Measurements from ENCODE around the gene ASCL1. TPM values are rescaled to one million over a fixed set of nuclear protein-coding genes. Genes with fewer than 3 reads are reported as not detected.
A peak's percentile ranks its signal among the peaks of the same experiment; 100 is the strongest.

ASCL1 gene
- total RNA-seq, 4 donors from 2014 or later: 0.15 to 0.54 TPM; not detected in 2

DNA sequence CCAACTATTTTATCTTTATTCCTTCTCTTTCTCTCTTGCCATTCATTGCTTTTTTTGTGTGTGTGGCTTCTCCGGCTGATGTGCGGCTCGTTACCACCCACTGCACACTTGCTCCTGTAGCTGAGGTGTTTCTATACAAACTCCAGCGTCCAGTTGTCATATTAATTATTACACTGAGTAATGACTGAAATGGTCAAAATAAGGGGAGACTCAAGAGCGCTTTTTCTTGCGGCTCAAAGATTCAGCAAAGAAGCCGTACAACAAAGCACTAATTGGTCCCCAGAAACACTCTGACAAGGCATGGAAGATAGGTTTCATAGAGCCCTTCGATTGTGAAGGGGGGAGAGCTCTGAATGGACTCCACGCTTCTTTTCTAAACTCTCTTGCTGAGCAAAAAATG is 5.6 kb upstream of the ASCL1 start:
- Histone ChIP-seq H3K27ac (no peak overlapping the region), H3K4me3 (no peak overlapping the region), H3K27me3 (peaks cover 97% of the 10 kb centered on the region), H3K9me3 (no peaks in the 10 kb centered on the region), H3K4me1 (peaks cover 0 to 18% (median 0%) of the 10 kb centered on the region in 3 donors), H3K36me3 (no peaks in the 10 kb centered on the region)
- 28 to 37% methylated on average over 5 to 8 of the region's 9 CpGs for WGBS, 2 donors (ENCODE audit: low coverage in 1 of 2)
- ATAC-seq: no peak
- TF ChIP-seq POLR2A (IDR thresholded peaks at IDR 0.05) (no peak), EP300 (IDR thresholded peaks at IDR 0.05) (no peak), POLR2AphosphoS5 (IDR thresholded peaks at IDR 0.05) (no peak)
- TF ChIP-seq, protein P1, sequence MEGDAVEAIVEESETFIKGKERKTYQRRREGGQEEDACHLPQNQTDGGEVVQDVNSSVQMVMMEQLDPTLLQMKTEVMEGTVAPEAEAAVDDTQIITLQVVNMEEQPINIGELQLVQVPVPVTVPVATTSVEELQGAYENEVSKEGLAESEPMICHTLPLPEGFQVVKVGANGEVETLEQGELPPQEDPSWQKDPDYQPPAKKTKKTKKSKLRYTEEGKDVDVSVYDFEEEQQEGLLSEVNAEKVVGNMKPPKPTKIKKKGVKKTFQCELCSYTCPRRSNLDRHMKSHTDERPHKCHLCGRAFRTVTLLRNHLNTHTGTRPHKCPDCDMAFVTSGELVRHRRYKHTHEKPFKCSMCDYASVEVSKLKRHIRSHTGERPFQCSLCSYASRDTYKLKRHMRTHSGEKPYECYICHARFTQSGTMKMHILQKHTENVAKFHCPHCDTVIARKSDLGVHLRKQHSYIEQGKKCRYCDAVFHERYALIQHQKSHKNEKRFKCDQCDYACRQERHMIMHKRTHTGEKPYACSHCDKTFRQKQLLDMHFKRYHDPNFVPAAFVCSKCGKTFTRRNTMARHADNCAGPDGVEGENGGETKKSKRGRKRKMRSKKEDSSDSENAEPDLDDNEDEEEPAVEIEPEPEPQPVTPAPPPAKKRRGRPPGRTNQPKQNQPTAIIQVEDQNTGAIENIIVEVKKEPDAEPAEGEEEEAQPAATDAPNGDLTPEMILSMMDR (IDR thresholded peaks at IDR 0.05): no peak

DNA sequence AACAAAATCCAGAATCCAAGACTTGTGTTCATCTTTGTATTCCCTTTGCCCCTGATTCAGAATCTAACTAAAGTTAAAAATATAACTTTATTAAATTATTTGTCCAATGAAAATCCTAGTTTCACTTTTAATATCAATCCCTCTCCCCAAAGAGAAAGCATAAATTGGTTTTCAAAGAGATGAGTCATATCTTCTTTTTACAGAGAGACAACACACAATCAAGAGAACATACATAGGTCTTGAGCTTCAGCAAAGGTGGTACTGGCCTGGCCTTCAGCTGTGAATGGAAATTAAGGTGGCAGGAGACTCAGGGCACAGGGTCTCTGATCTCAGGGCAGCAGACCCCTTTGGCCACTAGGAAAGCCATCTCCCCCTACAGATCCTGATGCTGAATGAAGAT is 4.3 kb upstream of the ASCL1 start:
- no peaks in the 10 kb centered on the region for H3K36me3 ChIP-seq
- TF ChIP-seq, protein P1 (IDR thresholded peaks at IDR 0.05): no peak
- no peak for TF ChIP-seq EP300 (IDR thresholded peaks at IDR 0.05)
- no peak for TF ChIP-seq POLR2AphosphoS5 (IDR thresholded peaks at IDR 0.05)
- no peak for TF ChIP-seq POLR2A (IDR thresholded peaks at IDR 0.05)
- peaks cover 99% of the 10 kb centered on the region for H3K27me3 ChIP-seq
- H3K4me1 ChIP-seq: peaks cover 0 to 32% (median 4%) of the 10 kb centered on the region in 3 donors
- ATAC-seq: no peak
- no peak overlapping the region for H3K27ac ChIP-seq
- H3K4me3 ChIP-seq: no peak overlapping the region
- no peaks in the 10 kb centered on the region for H3K9me3 ChIP-seq

DNA sequence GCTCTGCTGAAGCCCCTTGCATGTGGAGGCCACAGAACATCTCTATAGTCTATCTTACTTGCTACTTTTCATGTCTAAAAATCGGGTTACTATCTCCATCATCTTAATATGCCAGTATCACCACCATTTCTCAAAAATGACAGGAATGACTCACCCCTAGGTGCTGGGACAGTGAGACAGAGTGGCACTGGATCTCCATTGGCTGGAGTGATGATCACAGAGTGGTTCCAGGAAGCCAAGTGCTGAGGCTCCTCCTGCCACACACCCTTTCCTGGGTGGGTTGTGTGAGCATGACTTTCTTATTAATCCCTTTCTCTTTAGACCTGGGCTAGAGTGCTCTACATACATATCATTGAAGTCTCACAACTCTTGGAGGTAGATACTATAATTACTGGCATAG is 3.3 kb upstream of the ASCL1 start:
- TF ChIP-seq POLR2AphosphoS5 (IDR thresholded peaks at IDR 0.05): no peak
- TF ChIP-seq, protein P1 (IDR thresholded peaks at IDR 0.05): no peak
- TF ChIP-seq EP300 (IDR thresholded peaks at IDR 0.05): no peak
- TF ChIP-seq POLR2A (IDR thresholded peaks at IDR 0.05): no peak
- Histone ChIP-seq H3K36me3 (no peaks in the 10 kb centered on the region), H3K27me3 (peaks cover 100% of the 10 kb centered on the region), H3K4me1 (peaks cover 0 to 39% (median 4%) of the 10 kb centered on the region in 3 donors), H3K4me3 (no peak overlapping the region), H3K9me3 (no peaks in the 10 kb centered on the region), H3K27ac (no peak overlapping the region)
- WGBS, 2 donors (ENCODE audit: low coverage in 1 of 2): 50% methylated on average over 1 of the region's 1 CpG; no CpG with 5 or more reads in 1 of the 2 donors
- ATAC-seq: no peak

DNA sequence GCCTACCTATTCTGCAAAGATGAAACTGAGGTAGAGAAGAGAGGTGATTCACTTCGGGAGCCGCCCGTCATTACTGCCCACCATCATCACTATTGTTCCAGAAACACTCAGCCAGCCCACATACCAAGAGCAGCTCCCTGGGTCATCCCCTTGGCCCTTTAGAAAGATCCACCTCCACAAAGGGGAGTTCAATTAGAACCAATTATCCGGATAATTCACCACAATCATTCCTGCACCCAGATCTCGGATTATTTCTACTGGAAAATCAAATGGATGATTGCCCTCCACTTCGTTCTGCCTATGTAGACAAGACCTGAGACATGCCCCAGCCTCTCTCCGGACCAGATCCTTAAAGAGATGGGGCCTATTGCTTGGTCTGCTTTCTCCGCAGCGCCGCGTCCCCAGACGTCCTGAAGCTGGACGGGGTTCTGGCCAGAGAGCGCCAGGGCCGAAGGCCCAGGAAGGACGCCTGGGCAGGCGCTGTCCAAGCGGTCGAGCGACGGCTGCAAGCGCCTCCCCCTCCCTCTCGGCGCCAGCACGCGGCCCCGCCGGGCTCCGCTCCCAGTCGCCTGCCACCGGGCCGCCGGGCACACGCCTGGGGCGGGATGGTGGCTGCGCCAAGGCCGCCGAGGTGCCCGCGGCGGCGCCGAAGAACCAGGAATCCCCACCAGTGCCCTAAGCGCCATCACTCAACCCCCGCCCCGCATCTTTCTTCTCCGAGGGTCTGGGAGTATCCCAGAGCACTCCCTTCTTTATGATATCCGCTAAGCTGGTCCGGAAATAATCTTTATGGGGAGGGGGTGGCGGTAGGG is 1.3 kb upstream of the ASCL1 start:
- no peak overlapping the region for H3K27ac ChIP-seq
- H3K4me1 ChIP-seq: peaks cover 0 to 31% (median 4%) of the 10 kb centered on the region in 3 donors
- ATAC-seq: no peak
- H3K4me3 ChIP-seq: peak overlapping the region in 1 of 2 donors; percentile 8
- TF ChIP-seq POLR2A (IDR thresholded peaks at IDR 0.05): no peak
- TF ChIP-seq, protein P1 (IDR thresholded peaks at IDR 0.05): no peak
- peaks cover 100% of the 10 kb centered on the region for H3K27me3 ChIP-seq
- no peaks in the 10 kb centered on the region for H3K36me3 ChIP-seq
- no peaks in the 10 kb centered on the region for H3K9me3 ChIP-seq
- WGBS, 2 donors (ENCODE audit: low coverage in 1 of 2): 13 to 16% methylated on average over 6 to 7 of the region's 50 CpGs

DNA sequence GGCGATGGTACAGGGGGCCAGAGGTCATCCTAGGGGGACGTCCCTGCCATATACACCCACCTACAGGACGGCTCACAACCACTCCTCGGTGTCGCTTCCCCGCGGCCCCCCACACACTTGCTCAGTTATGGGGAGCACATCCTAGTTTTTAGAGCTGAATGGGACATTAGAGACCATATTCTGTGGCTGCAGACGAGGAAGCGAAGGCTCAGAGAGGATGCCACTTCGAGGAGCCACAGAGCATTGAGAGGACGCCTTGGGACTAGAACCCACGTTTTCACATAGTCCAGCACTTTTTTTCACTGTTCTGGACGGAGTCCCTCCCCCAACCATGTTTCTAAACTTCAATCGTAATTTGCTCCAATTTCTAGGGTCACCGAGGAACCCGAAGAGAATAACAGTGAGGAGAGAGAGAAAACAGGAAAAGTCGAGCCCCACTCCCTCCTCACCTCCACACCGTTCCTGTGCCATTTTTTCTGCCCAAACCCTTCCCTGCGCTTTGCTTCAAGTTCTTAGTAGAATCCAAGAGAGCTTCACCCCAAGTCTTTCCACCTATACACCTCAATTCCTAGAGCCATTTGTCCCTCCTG is 641 bp upstream of the ASCL1 start:
- 5 to 7% methylated on average over 13 to 14 of the region's 19 CpGs for WGBS, 2 donors (ENCODE audit: low coverage in 1 of 2)

More for the DNA sequence above, 641 bp upstream of the ASCL1 start:
- H3K4me3 ChIP-seq: no peak overlapping the region
- no peak for ATAC-seq
- H3K4me1 ChIP-seq: peaks cover 0 to 37% (median 4%) of the 10 kb centered on the region in 3 donors
- no peaks in the 10 kb centered on the region for H3K9me3 ChIP-seq
- no peaks in the 10 kb centered on the region for H3K36me3 ChIP-seq
- peaks cover 100% of the 10 kb centered on the region for H3K27me3 ChIP-seq
- H3K27ac ChIP-seq: no peak overlapping the region
- TF ChIP-seq, protein P1 (IDR thresholded peaks at IDR 0.05): no peak
- no peak for TF ChIP-seq POLR2AphosphoS5 (IDR thresholded peaks at IDR 0.05)
- no peak for TF ChIP-seq POLR2A (IDR thresholded peaks at IDR 0.05)

All from gastroesophageal sphincter (tissue), 4 donors.